Measurements from ENCODE around the gene REPS1. TPM values are rescaled to one million over a fixed set of nuclear protein-coding genes. Genes with fewer than 3 reads are reported as not detected.

REPS1 gene
- total and polyA plus RNA-seq, 2 of the 13 experiments (the other 11 are each of a cell fraction or from before 2014, with no cell fraction given), result 36.4 to 38.3 TPM

- TF ChIP-seq AKAP8 (CRISPR knock-in tag; IDR thresholded peaks at IDR 0.05) (0 out of 2 replicates have a peak, but pooled peaks have one; percentile 52), ZNF790 (CRISPR knock-in tag; IDR thresholded peaks at IDR 0.05; ENCODE audit: borderline replicate concordance) (peak; percentile 55; the same call in 1 of the 2 replicates), MAZ (IDR thresholded peaks at IDR 0.05; ENCODE audit: borderline replicate concordance, low read depth, low read length) (peak; percentile 53), MAZ (CRISPR knock-in tag; IDR thresholded peaks at IDR 0.05; ENCODE audit: low read depth) (0 out of 2 replicates have a peak, but pooled peaks have one; percentile 49), NFIC (IDR thresholded peaks at IDR 0.05; ENCODE audit: low read length) (no peak), KDM1A (CRISPR knock-in tag; IDR thresholded peaks at IDR 0.05) (peak; percentile 26; the same call in 1 of the 2 replicates), RARA (CRISPR knock-in tag; IDR thresholded peaks at IDR 0.05) (peak; percentile 46; the same call in 1 of the 2 replicates), KAT2B (IDR thresholded peaks at IDR 0.05; ENCODE audit: borderline replicate concordance, low read depth, low read length) (no peak), ZNF704 (CRISPR knock-in tag; IDR thresholded peaks at IDR 0.05; ENCODE audit: borderline replicate concordance) (no peak), ZNF446 (CRISPR knock-in tag; IDR thresholded peaks at IDR 0.05) (peak; percentile 76; the same call in 1 of the 2 replicates), KLF9 (CRISPR knock-in tag; IDR thresholded peaks at IDR 0.05; ENCODE audit: low read depth) (no peak; the same call in 1 of the 2 replicates), MYPOP (CRISPR knock-in tag; IDR thresholded peaks at IDR 0.05) (peak; percentile 88), RELA (CRISPR knock-in tag; IDR thresholded peaks at IDR 0.05) (0 out of 2 replicates have a peak, but pooled peaks have one; percentile 78), RAD21 (CRISPR knock-in tag; IDR thresholded peaks at IDR 0.05) (peak; percentile 92), RBFOX2 (IDR thresholded peaks at IDR 0.05; ENCODE audit: low read depth, low read length) (peak; percentile 97), MTA1 (CRISPR knock-in tag; IDR thresholded peaks at IDR 0.05; ENCODE audit: borderline replicate concordance) (peak; percentile 15; the same call in 1 of the 2 replicates), CENPX (CRISPR knock-in tag; IDR thresholded peaks at IDR 0.05) (no peak), ZNF256 (CRISPR knock-in tag; conservative IDR thresholded peaks at IDR 0.05) (no peak), KDM5B (CRISPR knock-in tag; IDR thresholded peaks at IDR 0.05; ENCODE audit: borderline replicate concordance) (peak; percentile 91), NRL (CRISPR knock-in tag; IDR thresholded peaks at IDR 0.05; ENCODE audit: borderline replicate concordance) (peak; percentile 96), JUNB (CRISPR knock-in tag; IDR thresholded peaks at IDR 0.05; ENCODE audit: borderline replicate concordance) (no peak), ZNF597 (CRISPR knock-in tag; IDR thresholded peaks at IDR 0.05) (no peak), ATF7-NPFF (CRISPR knock-in tag; IDR thresholded peaks at IDR 0.05; ENCODE audit: low read depth) (peak; percentile 88; the same call in 1 of the 2 replicates), STAG1 (CRISPR knock-in tag; IDR thresholded peaks at IDR 0.05) (peak; percentile 66), ZNF891 (CRISPR knock-in tag; IDR thresholded peaks at IDR 0.05) (peak; percentile 92)
- TF ChIP-seq, protein P1, sequence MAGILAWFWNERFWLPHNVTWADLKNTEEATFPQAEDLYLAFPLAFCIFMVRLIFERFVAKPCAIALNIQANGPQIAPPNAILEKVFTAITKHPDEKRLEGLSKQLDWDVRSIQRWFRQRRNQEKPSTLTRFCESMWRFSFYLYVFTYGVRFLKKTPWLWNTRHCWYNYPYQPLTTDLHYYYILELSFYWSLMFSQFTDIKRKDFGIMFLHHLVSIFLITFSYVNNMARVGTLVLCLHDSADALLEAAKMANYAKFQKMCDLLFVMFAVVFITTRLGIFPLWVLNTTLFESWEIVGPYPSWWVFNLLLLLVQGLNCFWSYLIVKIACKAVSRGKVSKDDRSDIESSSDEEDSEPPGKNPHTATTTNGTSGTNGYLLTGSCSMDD (CRISPR knock-in tag; IDR thresholded peaks at IDR 0.05), result no peak
Measured at GRCh38 chr6:138987643-138988468, at the start of gene REPS1 (continued).
